Gastrocnemius medialis (tissue), 4 donors: Measurements from ENCODE around the gene PUM1.

Source experiments
- CTCF ChIP-seq, 5 experiments: fragments of 450-650 bp in 3 of 5; fragments of 200-600 bp in 2 of 5; sonication (generic) in 2 of 5; IDR thresholded peaks in 4 of 5; conservative IDR thresholded peaks in 1 of 5; 1 replicate in 4 of 5; 2 replicates in 1 of 5; pipeline ENCODE4 v1.5.1; 2016 to 2019; ENCODE audit warnings: antibody characterized with exemption in 5 of 5, mild to moderate bottlenecking in 3 of 5, moderate library complexity in 3 of 5
- POLR2A ChIP-seq, 2 donors: fragments of 450-650 bp; IDR thresholded peaks; one replicate each; pipeline ENCODE4 v1.6.1; 2017; ENCODE audit warnings: antibody characterized with exemption in 2 of 2, mild to moderate bottlenecking in 2 of 2, moderate library complexity in 2 of 2

- TF ChIP-seq CTCF (IDR thresholded peaks at IDR 0.05 in 4 of 5, conservative IDR thresholded peaks at IDR 0.05 in 1 of 5) (no peak), POLR2A (IDR thresholded peaks at IDR 0.05) (no peak)
Measured at GRCh38 chr1:31108861-31109260, 43.3 kb upstream of the PUM1 start.
